HG03442 (cell line): ENCODE results near the gene REPS2.

ENCODE experiments used
- ATAC-seq: cut with Tn5 transposase; IDR thresholded peaks from one replicate; pipeline ENCODE4 v1.9.1; 2021; ENCODE audit warnings: mild to moderate bottlenecking, moderate library complexity; ENCODE audit not compliant: unreplicated experiment

Gene REPS2

DNA sequence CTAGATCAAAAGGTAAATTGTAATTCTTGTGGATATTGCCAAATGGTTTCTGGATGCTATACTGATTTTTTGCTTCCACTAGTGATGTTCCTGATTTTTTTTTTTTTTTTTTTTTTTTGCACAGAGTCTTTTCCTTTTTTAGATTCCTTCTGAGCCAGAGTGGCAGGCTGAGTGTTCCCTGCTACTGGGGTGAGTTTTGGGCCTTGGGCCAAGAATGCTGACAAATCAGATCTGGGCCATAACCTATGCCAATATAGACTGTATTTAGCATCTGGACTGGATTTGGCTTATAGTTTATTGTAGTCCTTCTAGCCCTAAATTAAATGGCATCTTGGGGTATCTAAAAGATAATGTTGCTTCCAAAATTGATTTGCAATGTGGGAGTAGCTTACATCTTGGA is 52.8 kb downstream of the REPS2 start:
- no peak for ATAC-seq

DNA sequence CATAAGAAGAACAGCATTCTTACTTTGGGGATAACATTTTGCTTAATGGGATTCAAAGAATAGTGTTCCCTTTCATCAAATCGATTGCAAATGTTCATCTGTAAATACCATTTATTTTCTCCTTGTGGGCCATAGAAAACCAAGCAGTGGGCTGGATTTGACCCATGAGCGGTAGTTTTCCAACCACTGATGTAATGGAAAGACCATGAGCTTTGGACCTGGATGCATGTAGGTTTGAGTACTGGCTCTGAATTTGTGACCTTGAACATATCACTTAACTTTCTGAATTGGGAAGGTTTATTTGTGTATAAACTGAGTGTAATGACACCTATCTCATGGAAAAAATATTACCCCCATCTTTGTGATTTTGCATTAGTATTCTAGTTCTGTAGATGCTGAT is 54.3 kb downstream of the REPS2 start:
- no peak for ATAC-seq

DNA sequence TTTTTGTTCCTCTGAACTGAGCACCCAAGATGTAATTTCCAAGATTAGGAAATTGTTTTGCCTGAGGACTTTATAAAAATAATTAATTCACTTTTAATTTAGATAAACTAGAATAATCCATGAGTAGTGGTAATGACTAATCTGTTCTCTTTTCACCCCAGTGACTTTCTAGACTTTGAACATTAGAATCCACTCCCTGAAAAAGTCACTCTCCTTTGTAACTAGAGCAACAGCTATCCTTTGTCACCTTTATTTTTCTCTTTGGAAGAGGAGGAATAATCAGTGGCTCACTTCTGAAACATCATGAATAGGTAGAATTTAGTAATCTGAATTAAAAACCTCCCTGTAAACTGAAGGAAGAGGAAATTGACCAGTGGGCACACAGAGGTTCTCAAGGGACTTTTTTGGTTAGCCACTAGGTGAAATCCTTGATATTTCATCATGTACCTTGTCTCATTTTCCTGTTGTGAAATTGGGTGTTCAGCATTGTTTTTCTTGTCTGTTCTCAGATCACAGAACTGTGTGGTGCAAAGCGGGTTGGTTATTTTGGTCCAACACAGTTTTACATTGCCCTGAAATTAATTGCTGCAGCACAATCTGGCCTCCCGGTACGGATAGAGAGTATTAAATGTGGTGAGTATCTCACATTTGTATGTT is 59.4 kb downstream of the REPS2 start:
- no peak for ATAC-seq

DNA sequence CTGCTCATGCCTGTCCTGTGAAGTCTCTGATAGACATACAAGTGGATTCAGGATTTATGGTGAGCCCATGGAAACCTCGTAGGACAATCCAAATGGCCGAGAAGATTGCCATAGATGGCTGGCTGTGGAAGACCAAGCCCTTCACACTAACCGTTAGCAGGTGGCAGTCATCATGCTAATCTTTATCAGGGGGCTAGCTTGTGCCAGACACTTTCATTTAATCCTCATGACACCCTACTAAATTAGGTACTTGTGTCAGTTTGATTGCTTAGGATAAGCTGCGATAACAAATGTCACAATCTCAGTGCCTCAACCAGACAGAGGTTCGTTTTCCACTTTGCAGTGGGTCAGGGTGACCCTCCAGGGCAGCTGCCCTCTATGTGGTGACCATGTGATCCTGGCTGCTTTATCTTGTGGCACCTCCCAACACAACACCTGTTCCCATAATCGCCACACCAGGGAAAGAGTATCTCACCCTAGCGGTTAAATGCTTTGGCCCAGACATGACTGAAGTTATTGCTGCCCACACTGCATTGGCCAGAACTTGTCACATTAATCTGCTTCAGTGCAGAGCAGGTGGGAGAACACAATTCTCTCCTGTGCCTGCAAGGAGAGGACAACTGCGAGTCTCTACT is 60.8 kb downstream of the REPS2 start:
- no peak for ATAC-seq

DNA sequence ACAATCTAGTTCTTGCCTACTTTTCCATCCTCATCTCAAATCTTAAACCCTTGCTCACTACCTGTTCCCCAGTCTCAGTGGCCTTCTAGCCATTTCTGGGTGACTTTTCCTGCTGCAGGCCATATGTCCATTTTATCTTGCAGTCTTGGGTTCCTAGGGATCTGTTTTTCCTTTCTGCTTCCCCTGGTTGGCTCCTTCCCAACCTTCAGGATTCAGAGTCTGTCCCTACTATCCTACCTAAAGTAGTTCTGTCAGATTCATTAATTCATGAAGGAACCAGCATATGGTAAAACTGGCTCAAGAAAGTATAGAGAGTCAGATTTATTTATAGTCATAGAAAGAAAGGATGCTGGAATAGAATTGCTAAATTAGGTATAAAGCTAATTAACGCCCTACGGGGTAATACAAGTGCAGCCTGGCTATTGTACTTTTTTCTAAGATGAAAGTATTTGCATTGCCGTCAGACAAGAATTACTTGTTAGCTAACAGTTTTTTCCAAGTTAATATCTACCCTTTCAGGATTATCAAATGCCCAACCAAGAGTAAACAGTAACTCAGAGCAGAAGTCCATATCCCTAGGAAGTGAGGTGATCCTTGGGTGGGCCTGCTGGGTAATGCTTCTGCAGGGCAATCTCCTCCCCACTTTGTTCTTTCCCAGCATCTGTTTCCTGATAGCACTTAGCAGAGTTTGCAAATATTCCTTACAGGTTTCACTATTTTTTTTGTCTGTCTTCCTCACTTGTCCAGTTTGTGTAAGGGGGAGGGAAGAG is 63.6 kb downstream of the REPS2 start:
- no peak for ATAC-seq

DNA sequence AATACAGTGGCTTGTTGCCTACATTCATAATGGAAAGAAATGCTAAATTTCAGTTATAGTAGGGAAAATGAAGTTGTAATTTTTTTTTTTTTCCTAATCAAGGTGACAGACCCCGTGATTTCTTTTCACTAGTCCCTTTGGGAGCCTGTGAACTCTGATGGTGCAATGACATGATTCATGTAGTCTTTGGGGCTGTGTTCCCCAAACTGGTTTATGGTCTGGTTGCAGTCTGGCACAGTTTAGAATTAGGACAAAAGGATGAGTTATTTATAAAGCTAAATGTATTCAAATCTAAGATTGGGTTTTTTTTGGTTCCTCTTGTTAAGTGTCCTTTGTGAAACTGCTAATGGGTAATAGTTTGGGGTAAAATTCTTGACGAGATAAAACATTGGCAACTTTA is 66.0 kb downstream of the REPS2 start:
- no peak for ATAC-seq

DNA sequence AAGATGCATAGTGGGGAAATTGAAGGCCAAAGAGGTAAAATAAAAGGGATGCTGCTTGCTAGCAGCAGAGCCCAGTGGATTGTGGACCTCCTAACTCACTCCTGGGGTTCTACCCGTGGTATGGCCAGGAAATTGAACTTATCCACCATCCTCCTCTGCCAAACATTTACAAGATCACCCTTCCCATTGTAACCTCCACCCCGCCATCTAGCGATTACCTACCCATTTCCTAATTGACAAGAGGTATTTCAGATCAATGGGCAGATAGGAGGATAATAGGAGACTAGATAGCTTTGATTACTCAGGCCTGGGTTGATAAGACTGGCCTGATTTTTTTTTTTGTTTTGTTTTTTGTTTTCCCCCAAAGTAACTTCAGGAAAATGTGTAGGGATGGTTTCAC is 67.8 kb downstream of the REPS2 start:
- ATAC-seq = no peak

DNA sequence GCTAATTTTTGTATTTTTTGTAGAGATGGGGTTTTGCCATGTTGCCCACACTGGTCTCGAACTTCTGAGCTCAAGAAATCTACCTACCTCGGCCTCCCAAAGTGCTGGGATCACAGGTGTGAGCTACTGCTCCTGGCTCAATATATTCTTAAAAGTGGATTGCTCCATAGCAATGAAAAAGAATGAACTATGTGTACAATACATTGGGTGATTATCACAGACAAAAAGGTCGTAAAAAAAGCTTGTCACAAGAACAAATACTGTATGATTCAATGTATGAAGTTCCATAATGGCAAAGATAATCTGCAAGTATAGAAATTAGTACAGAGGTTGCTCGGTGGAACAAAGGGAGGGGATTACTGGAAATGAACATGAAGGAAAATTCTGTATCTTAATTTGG is 70.7 kb downstream of the REPS2 start:
- no peak for ATAC-seq

DNA sequence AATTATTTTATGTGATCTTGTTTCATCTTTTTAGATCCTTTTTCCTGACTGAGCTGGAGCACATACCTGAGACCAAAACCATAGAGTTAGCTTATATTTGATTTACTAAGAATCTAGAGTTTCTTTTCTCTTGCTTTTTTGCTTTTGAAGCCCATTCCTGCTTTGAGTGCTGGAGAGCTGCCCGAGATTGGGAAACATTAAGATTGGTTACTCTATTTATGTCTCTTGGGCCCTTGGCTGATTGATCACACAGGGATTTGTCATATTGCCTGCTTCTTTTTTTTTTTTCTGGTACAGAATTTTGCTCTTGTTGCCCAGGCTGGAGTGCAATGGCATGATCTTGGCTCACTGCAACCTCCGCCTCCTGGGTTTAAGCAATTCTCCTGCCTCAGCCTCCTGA is 73.9 kb downstream of the REPS2 start:
- no peak for ATAC-seq

DNA sequence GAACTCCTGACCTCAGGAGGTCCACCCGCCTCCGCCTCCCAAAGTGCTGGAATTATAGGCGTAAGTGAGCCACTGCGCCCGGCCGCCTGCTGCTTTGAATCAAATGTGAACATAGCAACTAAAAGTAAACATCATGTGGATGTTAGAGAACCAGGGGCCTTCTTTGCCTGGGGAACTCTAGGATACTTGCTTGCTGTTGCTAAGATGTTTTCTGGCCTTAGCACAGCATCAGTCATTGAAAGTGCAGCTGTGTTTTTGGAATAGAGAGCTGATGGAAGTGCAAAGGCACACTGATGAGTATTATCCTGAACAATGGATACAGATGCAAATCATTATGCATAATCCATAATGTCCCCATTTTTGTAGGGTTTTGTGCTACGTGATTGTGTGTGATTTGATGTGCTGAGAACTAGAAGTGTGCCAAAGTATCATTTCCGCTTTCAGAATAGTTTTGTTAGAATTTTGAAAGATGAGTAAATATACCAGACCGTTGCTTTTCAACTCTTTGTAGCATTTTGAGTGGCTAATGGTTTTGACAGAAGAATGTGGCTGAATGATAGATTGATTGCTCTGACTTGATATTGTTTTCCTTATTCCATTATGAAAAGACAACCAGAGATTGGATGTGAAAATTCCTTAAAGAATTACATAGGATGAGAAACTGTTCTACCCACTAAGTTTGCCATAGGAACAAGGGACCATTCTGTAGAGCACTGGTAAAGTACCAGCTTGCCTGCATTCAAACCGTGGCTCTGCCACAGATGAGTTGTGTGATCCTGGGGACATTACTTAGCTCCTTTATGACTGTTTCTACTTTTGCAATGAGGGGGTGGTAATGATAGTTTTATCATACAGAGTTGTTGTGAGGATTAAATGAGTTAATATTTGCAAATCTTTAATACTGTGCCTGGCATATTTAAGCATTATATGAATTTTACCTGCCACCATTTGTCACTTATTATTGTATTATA is 74.7 kb downstream of the REPS2 start:
- ATAC-seq = no peak

DNA sequence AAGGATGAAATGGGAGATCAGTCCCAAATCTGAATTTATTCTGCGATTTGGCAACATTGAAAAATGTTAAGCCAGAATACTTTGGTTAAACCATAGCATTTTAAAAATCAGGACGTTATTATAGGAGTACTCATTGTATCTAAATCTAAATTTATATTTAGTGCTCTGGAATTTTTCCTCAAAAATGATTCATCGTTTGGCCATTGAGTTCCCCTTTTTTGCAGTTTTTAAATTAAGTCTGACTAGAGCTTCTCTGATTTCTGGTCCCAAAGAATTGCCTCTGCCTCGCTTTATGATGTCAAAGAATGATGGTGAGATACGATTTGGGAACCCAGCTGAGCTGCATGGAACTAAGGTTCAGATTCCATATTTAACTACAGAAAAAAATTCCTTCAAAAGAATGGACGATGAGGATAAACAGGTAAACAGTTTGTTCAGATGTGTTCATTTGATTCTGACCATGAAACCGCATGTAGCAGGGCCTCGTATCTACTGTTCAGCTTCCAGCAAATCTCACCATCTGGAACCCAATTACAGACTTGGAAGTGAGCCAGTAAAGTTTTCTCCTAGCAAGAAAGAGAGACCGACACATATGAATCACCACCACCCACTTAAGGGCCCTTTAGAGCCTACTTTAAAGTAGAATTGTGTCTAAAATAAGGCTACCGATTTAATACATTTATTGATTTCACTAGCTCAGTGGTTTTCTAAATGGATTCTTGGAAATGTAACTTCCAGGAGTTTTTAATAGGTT is 75.6 kb downstream of the REPS2 start:
- no peak for ATAC-seq

DNA sequence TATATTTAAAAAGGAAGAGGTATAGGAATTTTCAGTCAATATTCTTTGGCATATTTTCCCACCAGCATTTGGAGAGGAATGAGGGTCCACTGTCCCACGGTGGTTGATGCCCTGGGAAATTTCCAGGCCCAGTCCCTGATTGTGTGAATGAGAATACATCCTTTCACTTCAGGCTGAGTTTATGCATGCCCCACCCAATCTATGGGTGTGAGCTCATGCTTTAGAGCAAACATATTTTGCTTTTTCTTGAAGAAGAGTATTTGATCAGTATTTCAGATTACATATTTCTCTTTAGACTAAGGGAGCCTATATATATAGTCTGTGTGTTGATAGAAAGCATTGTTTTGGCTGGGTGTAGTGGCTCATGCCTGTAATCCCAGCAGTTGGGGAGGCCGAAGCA is 77.2 kb downstream of the REPS2 start:
- no peak for ATAC-seq

DNA sequence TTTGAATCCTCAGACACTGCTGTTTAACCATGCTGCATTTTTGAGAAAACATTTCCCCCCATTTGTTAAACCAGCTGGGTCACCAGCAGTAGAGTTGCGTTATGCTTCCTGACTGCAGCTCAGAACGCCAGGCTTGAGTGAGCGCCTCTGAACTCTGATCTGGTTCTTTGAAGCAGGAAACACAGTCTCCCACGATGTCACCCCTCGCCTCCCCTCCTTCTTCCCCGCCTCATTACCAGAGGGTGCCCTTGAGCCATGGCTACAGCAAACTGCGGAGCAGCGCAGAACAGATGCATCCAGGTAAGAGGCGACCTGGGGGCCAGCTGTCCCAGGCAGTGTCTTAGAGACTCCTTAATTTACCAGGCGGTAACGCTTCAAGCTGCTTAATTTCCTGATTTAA is 78.4 kb downstream of the REPS2 start:
- ATAC-seq = no peak

DNA sequence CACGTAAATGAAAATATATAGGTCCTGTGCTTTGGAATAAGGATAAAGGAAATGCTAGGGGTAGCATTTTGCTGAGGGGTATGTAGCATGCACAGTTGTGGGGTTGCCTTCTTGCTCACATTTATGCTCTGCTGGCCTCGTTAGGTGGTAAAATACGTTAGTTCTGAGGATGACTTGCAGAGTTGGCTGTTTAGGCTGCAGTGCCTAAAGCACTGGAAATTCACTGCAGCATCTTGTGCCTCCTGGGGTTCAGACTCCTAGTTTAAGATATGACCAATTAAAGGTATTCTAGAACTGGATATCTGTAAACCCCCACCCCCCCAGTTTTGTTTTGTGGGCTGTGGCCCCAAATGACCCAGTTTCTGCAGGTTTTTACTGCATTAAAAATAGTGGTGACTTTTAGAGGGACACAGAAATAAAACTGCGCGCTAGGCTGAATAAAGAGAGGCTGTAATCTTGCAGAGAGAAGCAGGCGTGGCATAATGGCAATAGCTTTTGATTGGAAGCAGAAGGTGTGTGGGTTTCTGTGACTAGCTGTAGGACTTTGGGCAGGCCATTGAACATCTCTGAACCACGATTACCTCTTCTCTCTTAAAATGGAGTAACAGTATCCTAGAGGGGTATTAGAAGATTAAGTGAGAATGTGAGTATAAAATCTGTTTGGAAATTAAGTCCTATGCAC is 79.3 kb downstream of the REPS2 start:
- ATAC-seq = no peak

DNA sequence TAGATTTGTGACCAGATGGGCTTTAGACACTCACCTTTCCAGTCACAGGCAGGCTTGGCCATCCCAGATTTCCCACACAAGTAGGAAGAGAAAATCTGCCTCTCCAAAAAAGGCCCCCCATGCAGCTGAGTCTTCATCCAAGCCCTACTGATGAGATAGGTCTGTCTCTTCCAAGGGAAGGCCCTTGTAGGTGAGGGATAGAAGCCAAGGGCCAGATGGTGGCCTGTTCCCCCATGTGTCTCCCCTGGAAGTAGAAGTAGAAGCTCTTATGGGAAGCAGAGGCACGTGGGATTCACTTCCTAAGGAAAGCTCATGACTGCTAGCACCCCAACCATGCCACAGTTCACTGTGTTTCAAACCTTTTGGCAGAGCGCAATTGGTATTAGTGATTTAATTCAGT is 81.5 kb downstream of the REPS2 start:
- no peak for ATAC-seq

DNA sequence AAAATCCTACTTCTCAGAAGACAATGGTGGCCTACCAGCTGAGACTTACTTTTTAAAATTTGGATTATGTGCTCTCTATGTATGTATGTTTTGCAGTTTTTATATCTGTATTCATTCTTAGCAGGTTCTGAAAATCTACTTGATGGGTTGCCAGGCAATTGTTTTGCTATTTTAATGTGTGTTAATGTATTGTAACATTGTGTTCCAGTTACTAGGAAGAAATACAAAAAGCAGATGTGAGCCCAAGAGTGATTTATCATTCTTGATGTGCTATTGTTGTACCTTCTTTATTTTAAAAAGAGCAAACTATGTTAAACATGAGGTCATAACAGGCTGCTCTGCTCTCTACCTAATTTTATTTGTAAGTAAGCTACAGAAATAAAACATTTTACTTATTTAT is 81.9 kb downstream of the REPS2 start:
- no peak for ATAC-seq

DNA sequence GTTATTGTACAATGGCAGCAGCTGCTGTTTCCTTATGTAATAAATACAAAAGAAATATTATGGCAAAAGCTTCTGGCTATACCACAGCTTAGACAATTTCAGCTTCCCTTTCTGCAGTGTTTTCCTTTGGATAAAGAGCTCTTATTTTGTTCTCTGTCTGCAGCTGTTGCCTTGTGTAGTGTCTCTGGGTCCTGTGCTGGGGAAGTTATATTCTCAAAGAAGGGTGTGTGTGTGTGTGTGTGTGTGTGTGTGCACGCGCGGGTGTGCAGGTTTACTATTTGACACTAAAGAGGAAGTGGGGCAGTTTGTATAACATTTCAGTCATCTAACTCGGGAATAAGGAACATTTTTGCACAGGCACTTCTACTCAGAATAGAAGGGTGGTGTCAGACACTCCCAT is 83.6 kb downstream of the REPS2 start:
- no peak for ATAC-seq

DNA sequence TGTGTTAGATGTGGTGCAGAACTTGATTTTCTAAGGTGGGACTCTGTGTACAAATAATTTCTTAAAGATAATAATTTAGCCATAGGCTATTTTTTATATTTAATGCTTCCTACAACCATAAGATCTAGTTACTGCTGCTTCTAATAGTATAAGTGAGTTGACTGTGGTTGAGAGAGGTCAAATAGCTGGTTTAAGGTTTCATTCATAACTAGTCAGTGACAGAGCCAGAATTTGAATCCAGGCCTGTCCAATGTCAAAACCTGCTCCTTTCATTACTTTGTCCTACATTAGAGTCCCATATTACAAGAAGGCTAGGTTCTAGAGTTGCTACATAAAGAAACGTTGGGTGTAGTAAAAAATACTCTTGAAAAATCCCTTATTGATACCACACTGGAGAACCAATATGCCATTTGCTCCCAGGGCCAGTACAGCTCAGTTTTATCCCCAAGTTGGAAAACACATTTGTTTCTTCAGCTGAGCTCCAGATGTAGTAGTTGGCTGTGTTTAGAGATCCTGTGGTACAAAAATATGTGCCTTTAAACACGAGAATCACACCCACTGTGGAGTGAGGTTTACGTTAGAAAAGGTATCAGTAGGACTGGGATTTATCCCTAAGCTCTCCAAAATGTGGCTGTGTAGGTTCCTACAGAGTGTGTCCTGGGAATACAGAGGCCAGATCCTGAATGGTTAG is 84.3 kb downstream of the REPS2 start:
- no peak for ATAC-seq

DNA sequence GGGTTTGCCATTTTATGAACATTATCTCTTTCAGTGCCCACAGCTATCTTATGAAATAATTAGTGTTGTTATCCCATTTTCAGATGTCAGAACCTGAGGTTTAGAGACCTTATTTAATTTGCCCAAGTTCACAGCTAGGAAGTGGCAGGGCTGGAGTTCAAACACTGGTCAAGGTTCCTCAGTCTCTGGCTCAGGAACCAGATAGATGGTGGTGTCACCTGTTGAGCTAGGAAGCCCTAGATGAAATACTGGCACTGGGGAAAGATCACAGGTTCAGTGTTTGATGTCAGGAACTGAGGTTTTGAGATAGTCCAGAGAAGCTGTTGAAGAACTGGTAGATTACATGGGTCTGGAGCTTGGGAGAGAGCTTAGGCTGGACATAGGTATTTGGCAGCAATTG is 85.4 kb downstream of the REPS2 start:
- no peak for ATAC-seq
